GM19467 (cell line): ENCODE measurements around the gene MZF1.

Experiments
- ATAC-seq: cut with Tn5 transposase; IDR thresholded peaks from one replicate; pipeline ENCODE4 v1.9.1; 2021; ENCODE audit warnings: mild to moderate bottlenecking, moderate library complexity; ENCODE audit not compliant: unreplicated experiment

Gene MZF1

DNA sequence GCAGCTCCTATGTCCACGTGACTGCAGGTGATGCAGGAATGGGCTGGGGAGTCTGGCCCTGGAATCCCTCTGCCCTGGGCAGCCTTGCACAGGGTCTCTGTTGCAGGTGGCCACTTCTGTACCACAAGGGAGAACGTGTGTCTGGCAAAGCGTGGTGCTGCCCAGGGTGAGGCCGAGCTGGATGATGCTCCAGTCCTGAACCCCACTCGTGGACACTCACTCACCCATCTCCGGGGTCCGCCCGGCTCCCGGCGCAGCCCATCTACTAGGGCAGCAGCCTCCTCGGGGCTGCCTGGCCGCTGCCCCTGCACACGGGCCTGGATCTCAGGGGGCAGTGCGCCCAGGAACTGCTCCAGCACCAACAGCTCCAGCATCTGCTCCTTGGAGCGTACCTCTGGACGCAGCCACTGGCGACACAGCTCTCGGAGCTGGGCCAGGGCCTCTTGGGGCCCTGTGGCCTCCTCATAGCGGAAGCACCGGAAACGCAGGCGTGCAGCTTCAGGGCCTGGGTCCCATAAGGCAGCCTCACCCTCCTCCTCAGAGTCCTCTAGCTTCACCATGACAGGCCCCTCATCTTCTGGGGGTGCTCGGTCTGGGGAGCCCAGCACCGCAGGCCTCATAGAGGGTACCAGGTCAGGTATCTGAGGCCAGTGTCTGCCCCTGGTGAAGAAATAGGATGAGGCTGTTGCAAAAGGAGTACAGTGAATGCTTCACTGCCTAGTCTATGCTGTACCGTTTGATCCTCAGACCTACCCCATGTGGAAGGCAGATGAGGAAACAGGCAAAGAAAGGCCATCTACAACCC is 2.2 kb downstream of the MZF1 start:
- no peak for ATAC-seq

DNA sequence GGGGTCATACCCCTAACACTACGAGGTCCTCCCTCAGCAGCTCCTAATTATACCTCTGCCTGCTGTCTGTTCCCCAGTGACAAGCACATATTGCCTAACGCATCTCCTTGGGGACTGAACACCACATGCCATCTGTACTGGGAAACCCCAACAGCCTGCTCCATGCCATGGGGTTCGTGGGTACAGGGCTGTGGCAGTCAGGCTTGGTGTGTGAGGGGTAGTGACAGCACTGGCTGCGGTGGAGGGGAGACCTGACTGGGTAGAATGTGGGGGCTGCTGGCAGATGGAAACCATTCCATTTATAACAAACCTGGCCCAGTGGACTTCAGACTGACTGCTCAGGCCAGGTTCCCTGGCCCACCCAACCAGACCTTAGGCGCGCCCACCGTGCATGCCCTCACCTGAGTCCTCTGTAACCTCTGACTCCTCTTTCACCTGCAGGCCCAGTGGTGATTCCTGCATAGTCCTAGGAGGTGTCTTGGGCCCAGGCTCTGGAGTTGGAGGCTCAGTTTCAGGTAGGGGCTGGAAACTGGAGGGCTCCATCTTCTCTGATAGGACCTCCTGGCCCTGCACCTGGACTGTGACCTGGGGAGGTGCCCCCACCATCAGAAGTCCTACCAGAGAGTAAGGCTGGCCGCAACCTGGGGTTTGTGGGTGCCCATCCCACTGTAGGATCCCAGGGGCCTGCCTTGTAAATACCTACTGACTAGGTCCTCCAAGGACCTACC is 3.0 kb downstream of the MZF1 start:
- no peak for ATAC-seq

GRCh38 chr19:58569191-58569942 is 3.8 kb downstream of the MZF1 start:
- no peak for ATAC-seq

DNA sequence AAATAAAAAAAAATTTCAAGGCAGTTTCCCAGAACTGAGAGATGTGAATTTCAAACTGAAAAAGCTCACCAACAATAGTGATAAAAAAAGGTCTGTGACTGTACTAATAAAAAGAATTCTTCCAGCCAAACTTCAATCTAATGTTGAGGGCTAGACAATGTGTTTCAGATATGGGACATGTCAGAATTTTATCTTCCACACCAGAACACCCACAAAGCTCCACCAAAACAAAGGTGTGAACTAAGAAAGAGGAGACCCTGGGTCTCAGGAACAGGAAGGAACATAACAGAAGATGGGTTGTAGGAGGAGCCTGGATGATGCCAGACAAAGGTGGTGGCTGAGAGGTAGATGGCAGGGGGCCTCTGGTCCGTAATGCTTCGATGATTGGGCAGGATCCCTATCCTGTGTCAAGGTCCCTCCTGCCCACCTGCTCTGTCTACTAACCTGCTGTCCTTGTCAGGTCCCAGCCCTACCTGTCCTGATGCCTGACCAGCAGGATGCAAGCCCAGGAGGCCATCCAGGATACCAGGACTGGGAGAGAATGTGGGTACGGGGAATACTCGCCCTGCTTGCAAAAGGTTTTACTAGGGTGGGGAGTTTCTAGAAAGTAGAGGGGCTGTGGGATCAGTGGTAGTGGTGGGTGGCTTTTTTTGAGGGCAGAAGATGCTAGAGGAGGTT is 4.5 kb downstream of the MZF1 start:
- no peak for ATAC-seq

DNA sequence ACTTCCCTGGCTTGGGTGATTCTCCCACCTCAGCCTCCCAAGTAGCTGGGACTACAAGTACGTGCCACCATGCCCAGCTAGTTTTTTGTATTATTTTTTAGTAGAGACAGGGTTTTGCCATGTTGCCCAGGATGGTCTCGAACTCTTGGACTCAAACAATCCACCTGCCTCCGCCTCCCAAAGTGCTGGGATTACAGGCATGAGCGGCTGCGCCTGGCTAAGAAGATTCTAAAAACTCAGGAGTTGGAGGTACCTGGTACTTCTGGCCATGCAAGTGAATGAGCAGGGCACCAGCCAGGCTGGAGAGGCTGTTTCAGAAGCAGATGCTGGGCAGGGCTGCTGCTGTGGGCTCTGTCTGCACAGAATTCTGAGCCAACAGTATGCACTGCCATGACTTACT is 6.1 kb downstream of the MZF1 start:
- no peak for ATAC-seq

- no peak for ATAC-seq
Measured at GRCh38 chr19:58563823-58564222, 9.3 kb downstream of the MZF1 start.

DNA sequence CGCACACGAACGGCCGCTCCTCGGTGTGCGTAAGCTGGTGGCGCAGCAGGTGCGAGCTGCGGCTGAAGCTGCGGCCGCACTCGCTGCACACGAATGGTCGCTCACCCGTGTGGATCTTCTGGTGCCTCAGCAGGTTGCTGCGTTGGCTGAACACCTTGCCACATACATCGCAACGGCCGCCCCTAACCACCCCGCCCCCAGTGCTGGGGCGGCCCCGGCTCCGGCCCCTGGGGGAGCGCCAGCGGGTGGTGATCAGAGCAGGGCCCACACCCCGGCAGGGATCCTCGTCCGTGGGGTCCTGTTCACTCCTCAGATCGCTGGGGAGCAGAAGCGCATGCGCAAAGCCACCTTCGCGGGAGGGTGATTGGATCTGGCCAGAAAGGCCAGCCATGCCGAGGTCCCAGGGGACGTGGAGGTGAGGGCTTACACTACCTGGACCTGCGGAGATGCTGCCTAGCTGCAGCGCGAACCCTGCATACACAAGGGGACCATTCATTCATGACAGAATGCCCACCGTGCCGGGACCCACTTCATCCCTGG is 10.0 kb downstream of the MZF1 start:
- no peak for ATAC-seq

- no peak for ATAC-seq
Measured at GRCh38 chr19:58562122-58563033, 10.8 kb downstream of the MZF1 start.

GRCh38 chr19:58561373-58562121 is 11.6 kb downstream of the MZF1 start:
- ATAC-seq, result no peak

- no peak for ATAC-seq
Measured at GRCh38 chr19:58560921-58561320, 12.2 kb downstream of the MZF1 start.

DNA sequence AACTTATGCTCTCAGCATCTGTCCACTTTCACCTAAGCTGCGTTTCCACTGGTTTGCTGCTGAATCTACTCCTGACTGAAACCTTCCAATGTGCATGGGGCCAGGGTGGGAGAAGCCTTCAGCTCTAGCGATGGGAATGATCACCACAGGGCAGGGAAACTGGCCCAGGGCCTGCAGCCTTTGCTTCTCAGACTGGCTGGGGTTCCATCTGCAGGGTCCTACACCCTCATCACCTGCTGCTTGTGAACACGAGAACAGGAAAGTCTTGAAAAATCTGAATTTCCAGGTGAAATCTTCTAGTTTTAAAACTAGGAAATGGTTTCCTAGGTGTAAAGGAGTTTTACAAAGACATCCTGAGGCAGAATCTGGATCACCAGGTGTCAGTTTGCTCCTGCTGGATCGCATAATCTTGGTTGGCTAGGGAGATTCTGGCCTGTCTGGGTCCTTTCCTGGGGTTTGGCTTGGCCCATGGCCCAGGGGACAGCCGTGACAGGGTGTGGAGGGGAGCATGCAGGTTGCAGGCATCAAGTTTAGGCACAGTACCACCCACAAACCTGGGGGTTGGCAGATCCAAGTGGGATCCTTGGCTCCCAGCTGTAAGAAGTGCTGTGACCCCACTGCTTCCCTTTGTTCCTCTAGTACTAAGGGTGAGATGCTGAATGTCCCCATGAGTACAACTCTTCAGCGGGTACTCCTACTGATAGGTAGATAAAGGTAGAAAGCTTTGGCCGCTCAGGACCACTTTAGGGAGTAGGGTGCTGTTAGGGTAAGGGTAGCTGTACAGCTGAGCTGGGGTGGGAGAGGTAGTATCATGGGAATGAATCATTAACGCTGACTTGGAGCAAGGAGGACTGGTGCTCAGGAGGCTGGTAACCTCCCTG is 12.9 kb downstream of the MZF1 start:
- no peak for ATAC-seq

- ATAC-seq, result peak; percentile 13
Measured at GRCh38 chr19:58559275-58560006, 13.7 kb downstream of the MZF1 start.

- peak; percentile 43 for ATAC-seq
Measured at GRCh38 chr19:58558623-58559274, 14.4 kb downstream of the MZF1 start.

GRCh38 chr19:58558066-58558622 is 15.0 kb downstream of the MZF1 start, which contains the start of gene UBE2M:
Gene UBE2M, minus strand, starts transcription at chr19:58558611. Its CDS starts 230 bp downstream, at chr19:58558381.
- ATAC-seq, result no peak

DNA sequence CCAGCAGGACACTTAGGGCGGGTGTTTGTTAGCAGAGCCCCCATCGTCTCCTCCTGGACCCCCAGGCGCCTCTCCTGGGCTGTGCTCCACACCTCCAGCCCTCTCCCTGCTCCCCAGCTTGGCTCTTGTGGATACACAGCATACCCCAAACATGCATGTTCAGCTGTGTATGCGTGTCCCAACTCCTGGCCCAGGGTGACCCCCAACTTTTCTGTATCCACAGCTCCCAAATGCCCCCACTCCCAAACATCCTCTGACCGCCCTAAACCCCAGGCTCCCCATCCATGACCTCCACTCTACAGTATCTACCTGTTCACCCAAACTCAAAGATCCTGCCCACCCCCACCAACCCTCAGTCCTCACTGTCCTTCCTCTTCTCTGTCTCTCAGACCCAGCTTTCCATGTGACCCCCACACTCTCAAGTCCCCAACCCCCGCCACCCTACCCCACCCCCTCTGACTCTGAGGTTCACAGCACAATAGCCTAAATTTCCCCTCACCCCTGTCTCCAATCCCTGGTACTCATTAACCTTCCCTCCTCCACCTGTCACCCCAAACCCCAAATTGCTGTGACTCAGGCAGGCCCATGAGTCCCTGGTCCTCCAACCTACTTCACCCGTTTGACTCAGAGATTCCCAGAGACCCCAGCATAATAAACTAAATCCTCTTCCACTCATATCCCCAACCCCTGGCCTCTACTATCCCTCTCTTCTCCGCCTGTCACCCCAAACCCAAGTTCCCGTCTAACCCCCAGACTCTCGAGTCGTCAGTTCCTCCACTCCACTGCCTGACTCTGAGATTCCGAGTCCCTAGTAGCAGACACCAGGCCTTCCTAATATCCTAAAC is 15.7 kb downstream of the MZF1 start:
- no peak for ATAC-seq
